Cardiac muscle cell (in vitro differentiated cells and primary cell): Measurements from ENCODE around the gene NRIP3. TPM values are rescaled to one million over a fixed set of nuclear protein-coding genes. Genes with fewer than 3 reads are reported as not detected.
"Not testable (repeated sequence)": the region's sequence is repeated elsewhere in the genome, so short reads cannot be mapped to it uniquely, and the experiment has no call there.

Experiments
- DNase-seq, 2 donors: peaks; one replicate each; pipeline versions ENCODE4 v3.0.0 to v3.0.0-alpha.2; 2010 to 2017; ENCODE audit warnings: low read depth in 1 of 2, low spot score in 1 of 2
- H3K27ac ChIP-seq: fragments of 200-600 bp; sonication (generic); 2 replicates; pipeline ENCODE4 v1.5.1; 2016
- H3K27me3 ChIP-seq: fragments of 200-600 bp; sonication (generic); 2 replicates; pipeline ENCODE4 v1.6.0; 2016; ENCODE audit warnings: control low read depth
- H3K36me3 ChIP-seq: fragments of 200-600 bp; sonication (generic); 2 replicates; pipeline ENCODE4 v1.5.1; 2016; ENCODE audit warnings: control low read depth
- H3K4me1 ChIP-seq: fragments of 200-600 bp; sonication (generic); 2 replicates; pipeline ENCODE4 v1.8.1; 2017; ENCODE audit warnings: low read depth, mild to moderate bottlenecking, mixed run types
- H3K4me3 ChIP-seq: fragments of 200-600 bp; sonication (generic); 2 replicates; pipeline ENCODE4 v1.5.1; 2016; ENCODE audit warnings: mild to moderate bottlenecking
- H3K9me3 ChIP-seq: fragments of 200-600 bp; sonication (generic); 2 replicates; pipeline ENCODE4 v1.5.1; 2017; ENCODE audit warnings: low read depth, mild to moderate bottlenecking, control low read depth
- CTCF ChIP-seq: IDR thresholded peaks from 2 replicates; pipeline ENCODE4 v1.5.1; 2012; ENCODE audit warnings: low read depth, mild to moderate bottlenecking, low read length
- polyA plus RNA-seq: library from polyadenylated mRNA; unstranded; fragments of >200 nt; fragmentation: Nextera tagmentation; extraction: Ambion mirVana; gene quantifications from 2 replicates; pipeline ENCODE4 v1.2.1, GENCODE V29; 2016
- total RNA-seq: library from RNA; depleted of rRNA; stranded (reverse); fragments of >200 nt; gene quantifications from 2 replicates; pipeline ENCODE4 v1.2.3, GENCODE V29; 2016

Gene NRIP3
- total and polyA plus RNA-seq, 2 experiments from 2014 or later = 0.04 to 2.5 TPM

GRCh38 chr11:8985462-8985861, 18.3 kb downstream of the NRIP3 start:
- no peaks in the 10 kb centered on the region for H3K36me3 ChIP-seq
- no peaks in the 10 kb centered on the region for H3K4me1 ChIP-seq
- no peak overlapping the region for H3K4me3 ChIP-seq
- no peak for TF ChIP-seq CTCF
- H3K27me3 ChIP-seq = no peaks in the 10 kb centered on the region
- no peaks in the 10 kb centered on the region for H3K9me3 ChIP-seq
- DNase-seq = no peak
- no peak overlapping the region for H3K27ac ChIP-seq

GRCh38 chr11:8983552-8983951, 20.2 kb downstream of the NRIP3 start:
- Histone ChIP-seq H3K36me3 (no peaks in the 10 kb centered on the region), H3K9me3 (no peaks in the 10 kb centered on the region), H3K4me3 (no peak overlapping the region), H3K4me1 (no peaks in the 10 kb centered on the region), H3K27ac (no peak overlapping the region), H3K27me3 (no peaks in the 10 kb centered on the region)
- TF ChIP-seq CTCF = no peak
- DNase-seq = no peak

GRCh38 chr11:8980485-8980884, 23.3 kb downstream of the NRIP3 start:
- H3K4me3 ChIP-seq = no peak overlapping the region
- H3K4me1 ChIP-seq = no peaks in the 10 kb centered on the region
- DNase-seq = no peak
- no peaks in the 10 kb centered on the region for H3K36me3 ChIP-seq
- H3K27ac ChIP-seq = no peak overlapping the region
- H3K9me3 ChIP-seq = no peaks in the 10 kb centered on the region
- TF ChIP-seq CTCF = no peak
- no peaks in the 10 kb centered on the region for H3K27me3 ChIP-seq

GRCh38 chr11:8979365-8979764, 24.4 kb downstream of the NRIP3 start:
- H3K27me3 ChIP-seq, H3K27ac ChIP-seq, H3K4me3 ChIP-seq, H3K9me3 ChIP-seq, DNase-seq, H3K36me3 ChIP-seq, H3K4me1 ChIP-seq: not testable (repeated sequence)

GRCh38 chr11:8973121-8973520, 30.7 kb downstream of the NRIP3 start:
- no peaks in the 10 kb centered on the region for H3K27me3 ChIP-seq
- H3K36me3 ChIP-seq = no peaks in the 10 kb centered on the region
- no peak overlapping the region for H3K27ac ChIP-seq
- no peak for TF ChIP-seq CTCF
- no peak for DNase-seq
- H3K4me3 ChIP-seq = no peak overlapping the region
- no peaks in the 10 kb centered on the region for H3K4me1 ChIP-seq
- H3K9me3 ChIP-seq = no peaks in the 10 kb centered on the region

- Histone ChIP-seq H3K4me3 (no peak overlapping the region), H3K27me3 (no peaks in the 10 kb centered on the region), H3K27ac (no peak overlapping the region), H3K4me1 (no peaks in the 10 kb centered on the region), H3K9me3 (no peaks in the 10 kb centered on the region), H3K36me3 (no peaks in the 10 kb centered on the region)
- no peak for TF ChIP-seq CTCF
- DNase-seq = no peak
Observed at GRCh38 chr11:8971924-8972316, 31.9 kb downstream of the NRIP3 start.
